HepG2 (cell line): ENCODE measurements around the gene UNC93A. TPM values are rescaled to one million over a fixed set of nuclear protein-coding genes. Genes with fewer than 3 reads are reported as not detected.

Experiments
- AGO1 ChIP-seq: fragments of 200-400 bp; formaldehyde crosslinking; IDR thresholded peaks from 2 replicates; pipeline ENCODE4 v1.6.1; 2017; ENCODE audit warnings: mild to moderate bottlenecking, low read depth, low read length, moderate library complexity; ENCODE audit not compliant: poor library complexity, severe bottlenecking
- DRAP1 ChIP-seq: IDR thresholded peaks from 2 replicates; pipeline ENCODE4 v1.6.1; 2016; ENCODE audit warnings: missing genetic modification reagents, missing compliant biosample characterization
- FOXM1 ChIP-seq: sonication (generic); formaldehyde crosslinking; IDR thresholded peaks from 2 replicates; pipeline ENCODE4 v1.5.0; 2020; ENCODE audit warnings: missing genetic modification reagents
- HNF1B ChIP-seq: sonication (generic); formaldehyde crosslinking; IDR thresholded peaks from 2 replicates; pipeline ENCODE4 v1.5.1; 2020; ENCODE audit warnings: mild to moderate bottlenecking, moderate library complexity, missing genetic modification reagents
- HNF4A ChIP-seq: sonication (generic); formaldehyde crosslinking; IDR thresholded peaks from 2 replicates; pipeline ENCODE4 v1.4.0; 2020; ENCODE audit warnings: missing genetic modification reagents
- MLLT10 ChIP-seq: sonication (generic); formaldehyde crosslinking; IDR thresholded peaks from 2 replicates; pipeline ENCODE4 v1.4.0; 2020; ENCODE audit warnings: missing genetic modification reagents
- SALL1 ChIP-seq: sonication (generic); formaldehyde crosslinking; IDR thresholded peaks from 2 replicates; pipeline ENCODE4 v1.8.0; 2022; ENCODE audit warnings: mild to moderate bottlenecking, missing genetic modification reagents
- TBL1XR1 ChIP-seq: fragments of 150-350 bp; IDR thresholded peaks from 2 replicates; pipeline ENCODE4 v1.6.1; 2014; ENCODE audit warnings: borderline replicate concordance, low read length; ENCODE audit not compliant: partially characterized antibody
- ZBTB4 ChIP-seq: sonication (generic); formaldehyde crosslinking; IDR thresholded peaks from 2 replicates; pipeline ENCODE4 v1.4.0; 2020; ENCODE audit warnings: missing genetic modification reagents, mild to moderate bottlenecking, borderline replicate concordance
- ZBTB40 ChIP-seq, 2 experiments: fragments of 450-650 bp in 1 of 2; sonication (generic) in 1 of 2; formaldehyde crosslinking in 1 of 2; IDR thresholded peaks; 2 replicates each; pipeline versions ENCODE4 v1.6.1 to v1.8.0; 2016 to 2022; ENCODE audit warnings: antibody characterized with exemption in 1 of 2, mild to moderate bottlenecking in 1 of 2, missing genetic modification reagents in 1 of 2
- ZFX ChIP-seq: sonication (generic); formaldehyde crosslinking; IDR thresholded peaks from 2 replicates; pipeline ENCODE4 v1.4.0; 2020; ENCODE audit warnings: mild to moderate bottlenecking, low read depth, missing genetic modification reagents, moderate library complexity
- ZNF160 ChIP-seq: sonication (generic); formaldehyde crosslinking; IDR thresholded peaks from 2 replicates; pipeline ENCODE4 v1.8.0; 2022; ENCODE audit warnings: mild to moderate bottlenecking, inconsistent platforms, missing genetic modification reagents
- ZNF782 ChIP-seq: sonication (generic); formaldehyde crosslinking; IDR thresholded peaks from 2 replicates; pipeline ENCODE4 v1.4.0; 2020; ENCODE audit warnings: missing genetic modification reagents, mild to moderate bottlenecking, borderline replicate concordance
- ZSCAN9 ChIP-seq: IDR thresholded peaks from 2 replicates; pipeline ENCODE4 v1.6.1; 2016; ENCODE audit warnings: borderline replicate concordance
- polyA plus RNA-seq, 8 experiments: library from polyadenylated mRNA; depleted of rRNA in 3 of 8; stranded (reverse) in 7 of 8; unstranded in 1 of 8; fragments of >200 nt; fragmentation: Illumina TruSeq in 4 of 8; extraction: Trizol in 4 of 8; gene quantifications; 2 replicates each; pipeline versions ENCODE4 v1.2.1 to v1.2.3, GENCODE V29; 2011 to 2016; ENCODE audit warnings: low read depth in 4 of 8, missing spikeins in 1 of 8, mixed read lengths in 1 of 8; ENCODE audit not compliant: insufficient read depth in 1 of 8
- total RNA-seq, 5 experiments: library from RNA; depleted of rRNA; stranded (reverse); fragments of >200 nt; fragmentation: Illumina TruSeq; extraction: Trizol; gene quantifications; 2 replicates each; pipeline ENCODE4 v1.2.3, GENCODE V29; 2016; ENCODE audit warnings: low read depth in 1 of 5

The UNC93A gene
- total and polyA plus RNA-seq, 2 of the 13 experiments (the other 11 are each of a cell fraction or from before 2014, with no cell fraction given): 11.0 to 42.7 TPM

- TF ChIP-seq ZBTB40 (IDR thresholded peaks at IDR 0.05): no peak
- TF ChIP-seq ZBTB40 (CRISPR knock-in tag; IDR thresholded peaks at IDR 0.05): 0 out of 2 replicates have a peak, but pooled peaks have one; percentile 15
- peak; percentile 24; the same call in 1 of the 2 replicates for TF ChIP-seq HNF4A (CRISPR knock-in tag)
- TF ChIP-seq AGO1: no peak
- TF ChIP-seq TBL1XR1: no peak
- TF ChIP-seq ZNF782: no peak
- no peak for TF ChIP-seq MLLT10 (CRISPR knock-in tag)
- no peak for TF ChIP-seq SALL1 (CRISPR knock-in tag)
- 0 out of 2 replicates have a peak, but pooled peaks have one; percentile 4 for TF ChIP-seq ZFX
- no peak for TF ChIP-seq ZSCAN9 (CRISPR knock-in tag)
- TF ChIP-seq HNF1B (CRISPR knock-in tag): no peak
- TF ChIP-seq DRAP1: no peak
- no peak for TF ChIP-seq ZNF160 (CRISPR knock-in tag)
- TF ChIP-seq FOXM1 (CRISPR knock-in tag): no peak
- peak; percentile 31; the same call in 1 of the 2 replicates for TF ChIP-seq ZBTB4 (CRISPR knock-in tag)
Measured at GRCh38 chr6:167272696-167273379, 18.3 kb upstream of the UNC93A start (continued).
